ENCODE data around the gene BMAL1. TPM values are rescaled to one million over a fixed set of nuclear protein-coding genes. Genes with fewer than 3 reads are reported as not detected.

BMAL1 gene
- total RNA-seq, 4 donors from 2014 or later, result 41.2 to 97.5 (median 50.7) TPM

DNA sequence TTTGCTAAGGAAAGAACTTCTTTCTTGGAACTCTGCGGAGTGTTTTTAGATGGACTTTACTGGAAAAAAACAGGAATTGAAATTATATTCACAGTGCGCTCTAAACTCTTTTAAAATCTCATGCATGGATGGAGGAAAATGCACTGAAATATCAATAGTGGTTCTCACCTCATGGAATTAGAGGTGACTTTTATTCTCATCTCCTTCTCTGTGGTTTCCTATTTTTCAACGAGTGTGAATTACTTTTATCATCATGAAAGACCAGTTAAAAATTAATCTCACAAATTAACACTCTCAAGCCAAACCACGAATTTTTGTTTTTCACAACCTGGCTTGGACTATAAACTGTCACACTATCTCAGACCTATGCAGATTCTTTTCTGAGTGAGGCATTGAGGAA is 16.6 kb downstream of the BMAL1 start:
- no peak overlapping the region for H3K27ac ChIP-seq
- TF ChIP-seq CTCF (IDR thresholded peaks at IDR 0.05), result no peak
- TF ChIP-seq POLR2A (IDR thresholded peaks at IDR 0.05), result no peak
- intact Hi-C loops (cut with DNase I), result no loop called here
- no peaks in the 10 kb centered on the region for H3K9me3 ChIP-seq
- no peaks in the 10 kb centered on the region for H3K36me3 ChIP-seq
- no peaks in the 10 kb centered on the region for H3K27me3 ChIP-seq
- H3K4me3 ChIP-seq (replicated peaks in 1 of 3), result no peak overlapping the region
- DNase-seq, result no peak
- 67 to 68% methylated on average over 4 of the region's 4 CpGs for WGBS, 2 donors
- H3K4me1 ChIP-seq, result peaks cover 22 to 37% of the 10 kb centered on the region in 2 donors

GRCh38 chr11:13294771-13295579 is 17.4 kb downstream of the BMAL1 start:
- Histone ChIP-seq H3K9me3 (no peaks in the 10 kb centered on the region), H3K4me1 (peaks cover 22 to 41% of the 10 kb centered on the region in 2 donors), H3K27ac (peak overlapping the region in 1 of 3 donors; percentile 11), H3K36me3 (no peaks in the 10 kb centered on the region), H3K27me3 (no peaks in the 10 kb centered on the region), H3K4me3 (replicated peaks in 1 of 3) (no peak overlapping the region)
- intact Hi-C loops (cut with DNase I), result no loop called here
- DNase-seq, result peak; percentile 81 to 82
- WGBS, 2 donors, result 60 to 64% methylated on average over 8 to 9 of the region's 9 CpGs
- TF ChIP-seq POLR2A (IDR thresholded peaks at IDR 0.05) (no peak), CTCF (IDR thresholded peaks at IDR 0.05) (no peak)

- WGBS, 2 donors, result 88 to 94% methylated on average over 5 of the region's 5 CpGs
- Histone ChIP-seq H3K27ac (no peak overlapping the region), H3K27me3 (no peaks in the 10 kb centered on the region), H3K9me3 (no peaks in the 10 kb centered on the region), H3K4me1 (peaks cover 21 to 65% of the 10 kb centered on the region in 2 donors), H3K4me3 (replicated peaks in 1 of 3) (no peak overlapping the region), H3K36me3 (no peaks in the 10 kb centered on the region)
- intact Hi-C loops (cut with DNase I), result no loop called here
- no peak for DNase-seq
- no peak for TF ChIP-seq POLR2A (IDR thresholded peaks at IDR 0.05)
- TF ChIP-seq CTCF (IDR thresholded peaks at IDR 0.05), result no peak
These were observed 19.8 kb downstream of the BMAL1 start for GRCh38 chr11:13297308-13297916.

- no peak for DNase-seq
- TF ChIP-seq CTCF (IDR thresholded peaks at IDR 0.05) (no peak), POLR2A (IDR thresholded peaks at IDR 0.05) (no peak)
- whole genome bisulfite sequencing, 2 donors, result 59 to 63% methylated on average over 5 of the region's 5 CpGs
- intact Hi-C loops (cut with DNase I), result no loop called here
- no peaks in the 10 kb centered on the region for H3K36me3 ChIP-seq
- H3K4me3 ChIP-seq (replicated peaks in 1 of 3), result no peak overlapping the region
- no peak overlapping the region for H3K27ac ChIP-seq
- H3K4me1 ChIP-seq, result peaks cover 22 to 70% of the 10 kb centered on the region in 2 donors
- H3K9me3 ChIP-seq, result no peaks in the 10 kb centered on the region
- no peaks in the 10 kb centered on the region for H3K27me3 ChIP-seq
These were observed 20.3 kb downstream of the BMAL1 start for GRCh38 chr11:13297917-13298356.

DNA sequence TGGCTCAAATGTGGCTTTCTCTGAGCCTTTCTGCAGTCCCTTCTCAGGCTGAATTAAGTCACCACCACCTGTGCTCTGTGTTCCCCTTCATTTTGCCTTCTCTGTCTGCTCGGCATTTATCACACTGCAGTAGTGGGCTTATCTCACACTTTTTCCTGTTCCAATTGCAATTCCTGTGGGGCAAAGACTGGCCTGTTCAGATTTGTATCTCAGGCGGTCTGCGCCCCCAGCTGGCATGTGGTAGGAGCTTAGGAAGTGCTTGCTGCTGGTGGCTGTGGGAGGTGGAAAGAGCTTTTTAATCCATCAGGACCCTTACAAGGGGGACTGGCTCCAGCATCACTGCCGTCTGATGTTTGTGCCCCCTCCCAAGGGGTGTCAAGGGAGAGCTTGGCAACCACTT is 21.2 kb downstream of the BMAL1 start:
- H3K4me3 ChIP-seq (replicated peaks in 1 of 3), result no peak overlapping the region
- peaks cover 30 to 78% of the 10 kb centered on the region in 2 donors for H3K4me1 ChIP-seq
- H3K9me3 ChIP-seq, result no peaks in the 10 kb centered on the region
- H3K27me3 ChIP-seq, result no peaks in the 10 kb centered on the region
- intact Hi-C loops (cut with DNase I), result no loop called here
- H3K36me3 ChIP-seq, result no peaks in the 10 kb centered on the region
- 73 to 74% methylated on average over 4 of the region's 4 CpGs for WGBS, 2 donors
- DNase-seq, result no peak
- no peak overlapping the region for H3K27ac ChIP-seq
- TF ChIP-seq CTCF (IDR thresholded peaks at IDR 0.05) (no peak), POLR2A (IDR thresholded peaks at IDR 0.05) (no peak)

Measured in thyroid gland (tissue), 4 donors.